GM19463 (cell line): ENCODE measurements around the gene CR2.
"Not testable (repeated sequence)": the region's sequence is repeated elsewhere in the genome, so short reads cannot be mapped to it uniquely, and the experiment has no call there.

Source experiments
- ATAC-seq: cut with Tn5 transposase; IDR thresholded peaks from one replicate; pipeline ENCODE4 v1.9.1; 2021; ENCODE audit warnings: mild to moderate bottlenecking, moderate library complexity; ENCODE audit not compliant: unreplicated experiment

The CR2 gene

GRCh38 chr1:207454046-207454964 is at the start of gene CR2:
CR2 (plus strand) TSS chr1:207454328; CDS start chr1:207454419, 91 bp downstream.
- ATAC-seq = peak; percentile 79

- ATAC-seq = no peak
Measured at GRCh38 chr1:207404849-207405525, 49.1 kb upstream of the CR2 start.

- no peak for ATAC-seq
Measured at GRCh38 chr1:207405814-207406213, 48.3 kb upstream of the CR2 start.

GRCh38 chr1:207407655-207408260 is 46.4 kb upstream of the CR2 start:
- no peak for ATAC-seq

GRCh38 chr1:207412845-207413244 is 41.3 kb upstream of the CR2 start:
- ATAC-seq = peak; percentile 25

GRCh38 chr1:207414606-207415108 is 39.5 kb upstream of the CR2 start:
- peak; percentile 88 for ATAC-seq

GRCh38 chr1:207417076-207417475 is 37.1 kb upstream of the CR2 start:
- ATAC-seq = no peak

- ATAC-seq = no peak
Measured at GRCh38 chr1:207418351-207418750, 35.8 kb upstream of the CR2 start.

GRCh38 chr1:207420109-207420508 is 34.0 kb upstream of the CR2 start:
- ATAC-seq = no peak

GRCh38 chr1:207421078-207421477 is 33.0 kb upstream of the CR2 start:
- no peak for ATAC-seq

- ATAC-seq = no peak
Measured at GRCh38 chr1:207423560-207424292, 30.4 kb upstream of the CR2 start.

GRCh38 chr1:207424570-207425131 is 29.5 kb upstream of the CR2 start:
- ATAC-seq = no peak

- no peak for ATAC-seq
Measured at GRCh38 chr1:207427832-207428585, 26.1 kb upstream of the CR2 start.

GRCh38 chr1:207428783-207429182 is 25.3 kb upstream of the CR2 start:
- no peak for ATAC-seq

- peak; percentile 44 for ATAC-seq
Measured at GRCh38 chr1:207429963-207430362, 24.2 kb upstream of the CR2 start.

GRCh38 chr1:207430602-207431001 is 23.5 kb upstream of the CR2 start:
- ATAC-seq = no peak

- no peak for ATAC-seq
Measured at GRCh38 chr1:207431508-207431907, 22.6 kb upstream of the CR2 start.

- ATAC-seq = no peak
Measured at GRCh38 chr1:207433435-207433834, 20.7 kb upstream of the CR2 start.

- ATAC-seq = not testable (repeated sequence)
Measured at GRCh38 chr1:207436746-207437145, 17.4 kb upstream of the CR2 start.

GRCh38 chr1:207440626-207441025 is 13.5 kb upstream of the CR2 start:
- no peak for ATAC-seq
